Stimulated activated CD4-positive, alpha-beta T cell treated with anti-CD3 and anti-CD28 coated beads, Interleukin-2, amount 100 ng/mL, for 24 hours (primary cell): ENCODE results near the gene TROAP.
A peak's percentile ranks its signal among the peaks of the same experiment; 100 is the strongest.

ENCODE experiments used
- DNase-seq, 2 donors: peaks; one replicate each; pipeline ENCODE4 v3.0.0-alpha.2; 2020

TROAP gene

GRCh38 chr12:49344486-49345050 is 21.5 kb downstream of the TROAP start:
- DNase-seq, result no peak

- peak in 1 of 2 donors; percentile 33 for DNase-seq
Observed at GRCh38 chr12:49345051-49345824, 22.2 kb downstream of the TROAP start.

- no peak for DNase-seq
Observed at GRCh38 chr12:49345825-49346658, 23.0 kb downstream of the TROAP start.

GRCh38 chr12:49346659-49347310 is 23.7 kb downstream of the TROAP start, which contains the start of gene DNAJC22:
DNAJC22 (plus strand) TSS chr12:49346888; CDS start chr12:49348873, 1,985 bp downstream.
- peak; percentile 40 to 41 for DNase-seq

- DNase-seq, result peak; percentile 80 to 85
Observed at GRCh38 chr12:49347311-49348193, 24.5 kb downstream of the TROAP start.

GRCh38 chr12:49348781-49349180 is 25.7 kb downstream of the TROAP start:
- DNase-seq, result no peak

- DNase-seq, result no peak
Observed at GRCh38 chr12:49349266-49349665, 26.2 kb downstream of the TROAP start.

GRCh38 chr12:49352351-49352750 is 29.3 kb downstream of the TROAP start:
- no peak for DNase-seq

GRCh38 chr12:49355913-49356312 is 32.9 kb downstream of the TROAP start:
- no peak for DNase-seq

GRCh38 chr12:49357103-49357678 is 34.1 kb downstream of the TROAP start:
- no peak for DNase-seq

GRCh38 chr12:49358483-49359141 is 35.6 kb downstream of the TROAP start:
- peak in 1 of 2 donors; percentile 51 for DNase-seq

GRCh38 chr12:49359671-49360070 is 36.6 kb downstream of the TROAP start:
- DNase-seq, result no peak

- DNase-seq, result no peak
Observed at GRCh38 chr12:49362077-49362476, 39.0 kb downstream of the TROAP start.

- DNase-seq, result no peak
Observed at GRCh38 chr12:49364989-49365388, 41.9 kb downstream of the TROAP start.

GRCh38 chr12:49365542-49365941 is 42.5 kb downstream of the TROAP start:
- no peak for DNase-seq

GRCh38 chr12:49366096-49366651 is 43.1 kb downstream of the TROAP start:
- DNase-seq, result peak in 1 of 2 donors; percentile 31

- peak; percentile 86 to 95 for DNase-seq
Observed at GRCh38 chr12:49366652-49367380, 43.8 kb downstream of the TROAP start.

GRCh38 chr12:49367381-49368239 is 44.6 kb downstream of the TROAP start, which contains the start of gene SPATS2:
SPATS2 (plus strand) TSS chr12:49367462; CDS start chr12:49461013, 93,551 bp downstream.
- DNase-seq, result no peak

GRCh38 chr12:49368240-49368600 is 45.2 kb downstream of the TROAP start:
- DNase-seq, result no peak
